NB4 (cell line): Measurements from ENCODE around the gene C10orf143.

Experiments used
- MAX ChIP-seq: IDR thresholded peaks from 2 replicates; pipeline ENCODE4 v1.6.1; 2011; ENCODE audit warnings: low read depth, low read length
- MYC ChIP-seq: IDR thresholded peaks from 2 replicates; pipeline ENCODE4 v1.6.1; 2011; ENCODE audit warnings: low read depth, low read length
- POLR2A ChIP-seq: IDR thresholded peaks from 2 replicates; pipeline ENCODE4 v1.6.1; 2011; ENCODE audit warnings: mild to moderate bottlenecking; ENCODE audit not compliant: insufficient read length; ENCODE audit errors: extremely low read depth
- TF ChIP-seq, protein P1 (sequence below): IDR thresholded peaks from one replicate; pipeline ENCODE4 v1.5.1; 2012; ENCODE audit warnings: low read depth, low read length

GRCh38 chr10:130044067-130045061 is 66.3 kb downstream of the C10orf143 start:
- TF ChIP-seq, protein P1, sequence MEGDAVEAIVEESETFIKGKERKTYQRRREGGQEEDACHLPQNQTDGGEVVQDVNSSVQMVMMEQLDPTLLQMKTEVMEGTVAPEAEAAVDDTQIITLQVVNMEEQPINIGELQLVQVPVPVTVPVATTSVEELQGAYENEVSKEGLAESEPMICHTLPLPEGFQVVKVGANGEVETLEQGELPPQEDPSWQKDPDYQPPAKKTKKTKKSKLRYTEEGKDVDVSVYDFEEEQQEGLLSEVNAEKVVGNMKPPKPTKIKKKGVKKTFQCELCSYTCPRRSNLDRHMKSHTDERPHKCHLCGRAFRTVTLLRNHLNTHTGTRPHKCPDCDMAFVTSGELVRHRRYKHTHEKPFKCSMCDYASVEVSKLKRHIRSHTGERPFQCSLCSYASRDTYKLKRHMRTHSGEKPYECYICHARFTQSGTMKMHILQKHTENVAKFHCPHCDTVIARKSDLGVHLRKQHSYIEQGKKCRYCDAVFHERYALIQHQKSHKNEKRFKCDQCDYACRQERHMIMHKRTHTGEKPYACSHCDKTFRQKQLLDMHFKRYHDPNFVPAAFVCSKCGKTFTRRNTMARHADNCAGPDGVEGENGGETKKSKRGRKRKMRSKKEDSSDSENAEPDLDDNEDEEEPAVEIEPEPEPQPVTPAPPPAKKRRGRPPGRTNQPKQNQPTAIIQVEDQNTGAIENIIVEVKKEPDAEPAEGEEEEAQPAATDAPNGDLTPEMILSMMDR: no peak
- no peak for TF ChIP-seq POLR2A
- no peak for TF ChIP-seq MAX
- no peak for TF ChIP-seq MYC
